Activated CD4-positive, alpha-beta T cell treated with anti-CD3 and anti-CD28 coated beads for 24 hours (primary cell): ENCODE measurements around the gene CD207.

ENCODE experiments used
- DNase-seq, 2 donors: peaks; one replicate each; pipeline ENCODE4 v3.0.0-alpha.2; 2020; ENCODE audit warnings: low read depth in 2 of 2

The CD207 gene

DNA sequence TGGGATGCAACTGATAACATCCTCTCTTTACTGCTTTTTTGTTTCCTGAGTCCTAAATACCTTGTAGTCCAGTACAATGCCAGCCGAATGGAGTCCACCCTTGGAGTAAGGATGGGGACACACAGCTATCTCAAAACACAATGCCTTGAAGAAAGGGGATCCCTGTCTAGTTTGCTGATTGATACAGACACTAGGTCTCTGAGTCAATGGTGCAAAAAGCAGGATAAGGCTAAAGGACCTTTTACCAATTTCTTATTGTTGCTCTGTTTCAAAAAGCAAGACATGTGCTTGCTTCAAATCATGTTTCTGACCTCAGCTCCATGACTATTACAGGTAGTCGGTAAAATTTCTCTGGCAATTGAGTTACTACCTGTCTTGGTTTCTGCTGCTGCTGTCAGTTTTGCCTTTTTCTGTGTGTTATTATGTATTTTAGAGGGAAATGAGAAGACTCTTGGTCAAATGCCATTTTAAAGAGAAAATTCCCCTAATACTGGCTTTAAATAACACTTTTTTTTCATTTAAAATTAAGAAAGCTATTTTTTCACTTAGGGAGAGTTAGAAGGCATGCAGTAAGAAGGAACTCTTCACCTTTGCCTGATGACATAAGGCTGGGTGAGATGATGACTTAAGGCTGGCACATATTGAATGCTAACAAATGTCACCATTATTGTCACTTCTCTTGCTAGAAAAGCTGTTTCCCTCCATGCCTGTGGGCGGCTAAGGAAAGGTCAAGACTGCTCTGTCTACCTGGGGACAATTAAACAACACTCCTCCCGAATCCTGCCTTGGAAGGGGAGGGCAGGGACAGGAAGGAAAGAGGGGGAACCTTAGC is 40.2 kb downstream of the CD207 start:
- no peak for DNase-seq

DNA sequence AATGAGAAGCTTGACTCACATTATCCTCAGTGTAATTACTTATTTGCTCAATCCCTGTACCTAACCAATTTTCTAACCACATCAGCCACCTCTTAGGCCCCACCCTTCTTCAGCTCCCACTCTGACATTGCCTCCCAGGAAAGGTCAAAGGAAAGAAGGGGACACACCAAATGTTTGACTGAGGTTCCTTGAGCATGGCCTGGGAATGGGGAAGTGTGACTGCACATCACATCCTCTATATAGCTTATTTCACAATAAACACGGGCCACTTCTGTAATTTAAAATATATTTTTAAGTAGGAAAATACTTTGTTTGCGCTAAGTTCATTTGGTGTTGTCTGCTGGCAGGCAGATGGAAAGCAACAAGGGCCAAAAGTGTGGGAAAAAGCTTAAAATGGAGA is 42.2 kb downstream of the CD207 start:
- DNase-seq, result no peak

DNA sequence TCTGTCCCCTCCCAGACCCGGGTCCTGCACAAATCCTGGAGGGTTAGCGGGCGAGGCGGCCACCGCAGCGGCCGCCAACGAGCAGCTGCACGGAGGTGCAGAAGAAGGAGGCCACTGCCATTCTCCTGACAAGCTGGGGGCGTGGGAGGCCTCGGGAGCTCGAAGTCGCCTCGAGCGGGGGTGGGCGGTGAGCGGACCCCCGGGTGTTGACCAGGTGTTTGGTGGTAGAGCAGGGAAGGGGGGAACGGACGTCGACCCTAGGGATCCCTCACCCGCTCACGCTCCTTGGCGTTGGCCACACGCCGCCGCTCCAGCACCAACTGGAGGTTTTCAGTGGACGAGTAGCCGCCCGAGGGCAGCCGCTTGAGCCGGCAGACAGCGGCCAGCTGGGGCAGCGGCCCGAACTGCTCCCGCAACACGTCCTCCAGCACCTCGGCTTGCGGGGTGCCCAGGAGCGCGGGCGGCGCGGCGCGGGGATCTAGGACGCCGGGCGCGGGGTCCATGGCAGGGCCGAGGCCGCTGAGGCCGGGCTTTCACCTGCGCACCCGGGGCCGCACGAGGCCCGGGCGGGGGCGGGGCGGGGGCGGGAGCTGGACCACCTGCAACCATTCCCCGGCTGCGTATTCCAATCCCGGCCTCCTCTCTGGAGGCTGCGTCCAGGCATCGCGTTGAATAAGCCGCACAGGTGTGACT is 45.3 kb downstream of the CD207 start, which contains the start of gene FIGLA:
Gene FIGLA, minus strand, starts transcription at position 508 of the 693 bp plus-strand sequence. Its CDS starts 5 bp downstream, at position 503.
- DNase-seq, result no peak

DNA sequence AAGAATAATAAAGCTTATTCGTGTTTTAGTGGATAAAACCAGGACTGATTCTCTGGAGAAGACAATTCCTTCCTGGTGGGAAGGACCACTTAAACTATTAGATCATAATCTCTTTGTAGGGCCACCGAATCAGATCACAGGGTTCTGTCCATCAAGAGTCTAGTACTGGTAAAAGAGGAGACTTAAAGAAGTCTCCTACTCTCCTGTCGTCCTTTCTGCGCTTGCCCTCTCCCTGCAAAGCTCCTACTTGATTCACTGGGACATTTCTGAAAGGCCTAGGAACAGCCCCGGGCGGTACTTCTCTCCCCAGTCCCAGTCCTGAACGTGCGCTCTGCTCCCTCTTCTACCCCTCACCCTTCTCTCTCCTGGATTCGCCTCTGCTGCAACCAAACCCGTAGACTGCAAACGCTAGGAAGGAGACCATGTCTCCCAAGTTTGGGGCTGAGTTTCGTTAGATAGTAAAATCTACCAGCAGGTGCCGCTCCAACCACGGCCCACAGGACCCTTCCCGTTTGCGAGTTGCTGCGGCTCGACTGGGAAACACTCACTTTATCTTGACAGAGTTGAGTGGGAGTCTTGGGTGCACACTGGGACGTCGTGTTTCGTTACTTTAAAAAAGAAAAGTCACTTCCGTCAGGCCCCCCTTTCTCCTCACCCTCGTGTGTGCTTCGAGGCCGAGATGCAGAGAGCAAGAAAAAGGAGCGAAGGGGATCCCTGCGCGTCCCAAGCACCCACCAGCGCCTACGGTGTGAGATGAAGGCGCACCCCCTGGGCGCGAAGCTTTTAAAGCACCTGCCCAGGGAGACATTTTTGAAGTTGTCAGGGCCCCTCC is 46.1 kb downstream of the CD207 start:
- peak; percentile 59 to 67 for DNase-seq

DNA sequence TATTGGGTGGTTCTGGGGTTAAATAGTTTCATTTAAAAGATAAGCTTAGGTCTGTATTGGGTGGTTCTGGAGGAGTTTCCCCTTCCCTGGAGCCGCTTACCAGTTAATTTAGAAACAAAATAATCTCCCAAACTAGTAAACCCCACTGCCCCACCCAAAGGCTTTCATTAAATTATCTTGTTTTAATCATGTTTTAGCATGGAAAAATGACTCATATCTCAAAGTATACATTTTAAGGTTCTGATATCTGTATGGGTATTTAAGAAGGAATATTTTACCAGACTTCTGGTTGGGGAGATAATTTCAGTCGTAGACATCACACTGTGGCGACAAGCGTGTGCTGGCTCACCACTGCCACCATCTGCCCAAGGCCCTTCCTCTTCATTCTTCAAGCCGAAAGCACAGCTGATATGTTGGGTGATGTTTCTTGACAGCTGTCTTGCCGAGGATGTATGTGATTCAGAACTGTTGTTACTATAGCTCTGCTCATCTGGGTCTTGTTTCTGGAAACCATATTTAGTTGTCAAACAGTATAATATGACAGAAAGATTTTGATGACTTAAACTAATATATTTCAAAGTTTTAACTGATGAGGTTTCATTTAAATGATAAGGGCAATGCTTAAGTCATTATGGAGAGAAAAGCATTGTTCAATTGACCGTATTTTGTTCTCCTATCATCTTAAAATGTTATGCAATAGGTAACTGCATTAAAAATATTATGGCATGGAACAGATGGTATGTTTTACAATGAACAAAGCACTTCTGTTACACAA is 50.3 kb downstream of the CD207 start:
- peak; percentile 11 to 22 for DNase-seq

DNA sequence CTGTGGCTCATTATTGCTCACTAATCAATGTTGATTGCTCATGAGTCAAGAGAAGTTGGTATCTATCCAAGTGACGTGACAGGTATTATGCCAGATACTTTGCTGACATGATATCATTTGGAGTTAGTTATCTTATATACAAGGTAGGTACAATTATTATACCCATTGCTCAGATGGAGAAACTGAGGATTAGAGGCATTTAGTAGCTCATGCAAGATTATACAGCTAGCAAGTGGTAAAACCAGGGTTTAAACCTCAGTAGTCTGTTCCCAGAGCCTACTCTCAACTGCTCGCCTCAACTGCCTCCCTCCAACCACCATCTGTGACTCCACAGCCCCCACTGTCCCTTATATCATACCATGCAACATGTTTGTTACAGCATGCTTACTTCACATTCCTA is 51.3 kb downstream of the CD207 start:
- DNase-seq, result no peak
